Neural progenitor cell (in vitro differentiated cells): ENCODE data around the gene ZNRD2. TPM values are rescaled to one million over a fixed set of nuclear protein-coding genes. Genes with fewer than 3 reads are reported as not detected.
A peak's percentile ranks its signal among the peaks of the same experiment; 100 is the strongest.

Experiments used
- DNase-seq: peaks from one replicate; pipeline ENCODE4 v3.0.0-alpha.2; 2016; ENCODE audit warnings: low spot score
- H2AFZ ChIP-seq: fragments of 200-600 bp; sonication (generic); replicated peaks from 2 replicates; pipeline ENCODE4 v1.6.1; 2016; ENCODE audit warnings: antibody characterized with exemption
- H3F3A ChIP-seq: fragments of 200-600 bp; sonication (generic); 2 replicates; pipeline ENCODE4 v1.6.1; 2016; ENCODE audit warnings: antibody characterized with exemption, low read depth
- H3K27ac ChIP-seq: fragments of 200-600 bp; sonication (generic); 2 replicates; pipeline ENCODE4 v1.5.1; 2016; ENCODE audit warnings: mild to moderate bottlenecking
- H3K27me3 ChIP-seq: fragments of 200-600 bp; sonication (generic); 2 replicates; pipeline ENCODE4 v1.6.1; 2016; ENCODE audit warnings: mild to moderate bottlenecking, moderate library complexity
- H3K36me3 ChIP-seq: fragments of 200-600 bp; sonication (generic); 2 replicates; pipeline ENCODE4 v1.5.1; 2016
- H3K4me1 ChIP-seq: fragments of 200-600 bp; sonication (generic); 2 replicates; pipeline ENCODE4 v1.6.1; 2016; ENCODE audit warnings: mixed run types
- H3K4me2 ChIP-seq: fragments of 200-600 bp; sonication (generic); 2 replicates; pipeline ENCODE4 v1.6.1; 2016
- H3K4me3 ChIP-seq: fragments of 200-600 bp; sonication (generic); 2 replicates; pipeline ENCODE4 v1.5.1; 2016
- H3K79me2 ChIP-seq: fragments of 200-600 bp; sonication (generic); 2 replicates; pipeline ENCODE4 v1.6.1; 2016; ENCODE audit warnings: low read depth
- H3K9ac ChIP-seq: fragments of 200-600 bp; sonication (generic); 2 replicates; pipeline ENCODE4 v1.6.1; 2016
- H3K9me3 ChIP-seq: fragments of 200-600 bp; sonication (generic); 2 replicates; pipeline ENCODE4 v1.5.1; 2016; ENCODE audit warnings: low read depth
- H4K20me1 ChIP-seq: fragments of 200-600 bp; sonication (generic); 2 replicates; pipeline ENCODE4 v1.6.1; 2016; ENCODE audit warnings: low read depth
- H3K27ac Mint-ChIP-seq: 3 replicates; pipeline ENCODE4 v1.8.0; 2021; ENCODE audit warnings: mixed read lengths
- H3K27me3 Mint-ChIP-seq: 2 replicates; pipeline ENCODE4 v1.8.0; 2022; ENCODE audit warnings: low read depth, mild to moderate bottlenecking, inconsistent platforms, moderate library complexity, mixed read lengths; ENCODE audit not compliant: insufficient read depth
- H3K36me3 Mint-ChIP-seq: 3 replicates; pipeline ENCODE4 v1.8.0; 2021; ENCODE audit warnings: mixed read lengths
- H3K4me1 Mint-ChIP-seq: 3 replicates; pipeline ENCODE4 v1.8.0; 2021; ENCODE audit warnings: mixed read lengths
- H3K4me3 Mint-ChIP-seq: 3 replicates; pipeline ENCODE4 v1.8.0; 2021; ENCODE audit warnings: mild to moderate bottlenecking, moderate library complexity, mixed read lengths
- H3K9me3 Mint-ChIP-seq: 3 replicates; pipeline ENCODE4 v1.8.0; 2020; ENCODE audit warnings: mixed read lengths
- CTCF ChIP-seq: fragments of 200-600 bp; sonication (generic); IDR thresholded peaks from 2 replicates; pipeline ENCODE4 v1.5.1; 2017; ENCODE audit warnings: antibody characterized with exemption, mild to moderate bottlenecking
- EZH2 ChIP-seq: fragments of 200-600 bp; sonication (generic); IDR thresholded peaks from 2 replicates; pipeline ENCODE4 v1.6.1; 2017; ENCODE audit warnings: antibody characterized with exemption, mild to moderate bottlenecking, moderate library complexity
- EZH2phosphoT487 ChIP-seq: fragments of 200-600 bp; sonication (generic); IDR thresholded peaks from 2 replicates; pipeline ENCODE4 v1.6.1; 2017; ENCODE audit warnings: antibody characterized with exemption
- total RNA-seq: library from RNA; depleted of rRNA; stranded (reverse); fragments of >200 nt; gene quantifications from 2 replicates; pipeline ENCODE4 v1.2.3, GENCODE V29; 2015; ENCODE audit warnings: low replicate concordance

The ZNRD2 gene
- total RNA-seq, 1 donor from 2014 or later: 15.5 TPM

- H3K27me3 Mint-ChIP-seq: peaks cover 32% of the 10 kb centered on the region
- H3K36me3 Mint-ChIP-seq: peaks cover 9% of the 10 kb centered on the region
- Histone ChIP-seq H3K27me3 (peaks cover 98% of the 10 kb centered on the region), H4K20me1 (peaks cover 39% of the 10 kb centered on the region), H3F3A (peaks cover 36% of the 10 kb centered on the region), H2AFZ (no peak overlapping the region), H3K9me3 (no peaks in the 10 kb centered on the region), H3K4me3 (no peak overlapping the region), H3K79me2 (no peaks in the 10 kb centered on the region), H3K4me1 (peaks cover 10% of the 10 kb centered on the region), H3K36me3 (no peaks in the 10 kb centered on the region), H3K4me2 (no peak overlapping the region), H3K9ac (no peak overlapping the region), H3K27ac (no peak overlapping the region)
- H3K4me3 Mint-ChIP-seq: peak overlapping the region; percentile 61
- TF ChIP-seq CTCF: no peak
- TF ChIP-seq EZH2: no peak
- TF ChIP-seq EZH2phosphoT487: no peak
- peaks cover 36% of the 10 kb centered on the region for H3K4me1 Mint-ChIP-seq
- no peaks in the 10 kb centered on the region for H3K9me3 Mint-ChIP-seq
- DNase-seq: no peak
- no peak overlapping the region for H3K27ac Mint-ChIP-seq
Observed at GRCh38 chr11:65548395-65548794, 21.9 kb upstream of the ZNRD2 start.

- no peak for DNase-seq
- H3K4me3 Mint-ChIP-seq: peak overlapping the region; percentile 54
- peaks cover 9% of the 10 kb centered on the region for H3K36me3 Mint-ChIP-seq
- no peaks in the 10 kb centered on the region for H3K79me2 ChIP-seq
- peaks cover 17% of the 10 kb centered on the region for H3K4me1 ChIP-seq
- no peak overlapping the region for H3K27ac Mint-ChIP-seq
- H3K27me3 Mint-ChIP-seq: peaks cover 30% of the 10 kb centered on the region
- no peaks in the 10 kb centered on the region for H3K9me3 Mint-ChIP-seq
- H3F3A ChIP-seq: peaks cover 39% of the 10 kb centered on the region
- H4K20me1 ChIP-seq: peaks cover 39% of the 10 kb centered on the region
- H3K27ac ChIP-seq: no peak overlapping the region
- no peak overlapping the region for H3K9ac ChIP-seq
- no peak overlapping the region for H3K4me3 ChIP-seq
- H3K27me3 ChIP-seq: peaks cover 98% of the 10 kb centered on the region
- H3K4me2 ChIP-seq: no peak overlapping the region
- H3K4me1 Mint-ChIP-seq: peaks cover 36% of the 10 kb centered on the region
- no peak for TF ChIP-seq EZH2
- TF ChIP-seq EZH2phosphoT487: no peak
- TF ChIP-seq CTCF: no peak
- no peaks in the 10 kb centered on the region for H3K36me3 ChIP-seq
- H2AFZ ChIP-seq: no peak overlapping the region
- H3K9me3 ChIP-seq: no peaks in the 10 kb centered on the region
Observed at GRCh38 chr11:65549096-65549495, 21.2 kb upstream of the ZNRD2 start.

GRCh38 chr11:65551572-65552387, 18.5 kb upstream of the ZNRD2 start:
- Mint-ChIP-seq H3K27ac (no peak overlapping the region), H3K9me3 (no peaks in the 10 kb centered on the region), H3K4me1 (peaks cover 48% of the 10 kb centered on the region), H3K36me3 (peaks cover 9% of the 10 kb centered on the region), H3K27me3 (peaks cover 33% of the 10 kb centered on the region), H3K4me3 (peak overlapping the region; percentile 12)
- no peak overlapping the region for H3K27ac ChIP-seq
- H3K79me2 ChIP-seq: no peaks in the 10 kb centered on the region
- H3K36me3 ChIP-seq: no peaks in the 10 kb centered on the region
- TF ChIP-seq EZH2phosphoT487 (no peak), CTCF (peak; percentile 61)
- no peak overlapping the region for H3K9ac ChIP-seq
- no peak overlapping the region for H3K4me3 ChIP-seq
- H3K4me1 ChIP-seq: peaks cover 15% of the 10 kb centered on the region
- no peaks in the 10 kb centered on the region for H3K9me3 ChIP-seq
- peaks cover 31% of the 10 kb centered on the region for H3F3A ChIP-seq
- peaks cover 35% of the 10 kb centered on the region for H4K20me1 ChIP-seq
- peaks cover 98% of the 10 kb centered on the region for H3K27me3 ChIP-seq
- H2AFZ ChIP-seq: no peak overlapping the region
- no peak overlapping the region for H3K4me2 ChIP-seq
- peak; percentile 70 for DNase-seq
